SK-N-SH (cell line): ENCODE data around the gene GNA14. TPM values are rescaled to one million over a fixed set of nuclear protein-coding genes. Genes with fewer than 3 reads are reported as not detected.

ENCODE experiments used
- CTCF ChIA-PET: fragments of 300-600, 350-600 bp; formaldehyde crosslinking; extraction: SDS; loops from one replicate; lab custom pipeline; 2021; lab: Yijun Ruan, JAX
- POLR2A ChIA-PET: fragments of 350-600 bp; sonication (Branson Sonifier 250); formaldehyde crosslinking; extraction: SDS; loops from one replicate; lab custom pipeline; 2020; ENCODE audit warnings: antibody characterized with exemption, inconsistent platforms; lab: Yijun Ruan, JAX
- DNase-seq: peaks from one replicate; pipeline ENCODE4 v3.0.0; 2012
- H2AFZ ChIP-seq: fragments of 200-600 bp; sonication (generic); 2 replicates; pipeline ENCODE4 v1.8.1; 2016; ENCODE audit warnings: antibody characterized with exemption, mild to moderate bottlenecking, low read depth
- H3F3A ChIP-seq: fragments of 200-600 bp; sonication (generic); replicated peaks from 2 replicates; pipeline ENCODE3; 2016; ENCODE audit warnings: antibody characterized with exemption, mild to moderate bottlenecking; ENCODE audit not compliant: insufficient read depth
- H3K27ac ChIP-seq, 2 experiments: fragments of 200-500 bp in 1 of 2; fragments of 200-600 bp in 1 of 2; sonication (Bioruptor generic) in 1 of 2; sonication (generic), shearing (Covaris generic) in 1 of 2; 2 replicates each; pipeline versions ENCODE4 v1.5.1 to v1.6.1; 2014 to 2016; ENCODE audit warnings: low read depth in 2 of 2, inconsistent platforms in 1 of 2, low read length in 1 of 2, mild to moderate bottlenecking in 1 of 2, mixed read lengths in 1 of 2
- H3K27me3 ChIP-seq: fragments of 200-600 bp; sonication (generic), shearing (Covaris generic); 2 replicates; pipeline ENCODE4 v1.6.1; 2016; ENCODE audit warnings: mixed run types; ENCODE audit not compliant: insufficient read depth
- H3K36me3 ChIP-seq, 2 experiments: fragments of 200-500 bp in 1 of 2; fragments of 200-600 bp in 1 of 2; sonication (Bioruptor generic) in 1 of 2; sonication (generic) in 1 of 2; replicated peaks in 1 of 2; 2 replicates each; pipeline versions ENCODE3 to v1.5.1; 2014 to 2016; ENCODE audit warnings: low read length in 1 of 2, mild to moderate bottlenecking in 1 of 2; ENCODE audit not compliant: insufficient read depth in 2 of 2, control insufficient read depth in 1 of 2
- H3K4me1 ChIP-seq, 2 experiments: fragments of 200-500 bp in 1 of 2; fragments of 200-600 bp in 1 of 2; sonication (Bioruptor generic) in 1 of 2; sonication (generic), shearing (Covaris generic) in 1 of 2; 2 replicates each; pipeline versions ENCODE4 v1.5.1 to v1.6.1; 2014 to 2016; ENCODE audit warnings: low read depth in 1 of 2, low read length in 1 of 2, mixed run types in 1 of 2; ENCODE audit not compliant: insufficient read depth in 2 of 2, control insufficient read depth in 1 of 2
- H3K4me2 ChIP-seq: fragments of 200-600 bp; sonication (generic), shearing (Covaris generic); 2 replicates; pipeline ENCODE4 v1.6.1; 2017; ENCODE audit warnings: mixed run types
- H3K4me3 ChIP-seq, 2 experiments: fragments of 200-500 bp in 1 of 2; fragments of 200-600 bp in 1 of 2; sonication (Bioruptor generic) in 1 of 2; sonication (generic), shearing (Covaris generic) in 1 of 2; 2 replicates each; pipeline versions ENCODE4 v1.5.1 to v1.8.1; 2014 to 2016; ENCODE audit warnings: low read depth in 2 of 2, inconsistent platforms in 1 of 2, low read length in 1 of 2, mild to moderate bottlenecking in 1 of 2, mixed read lengths in 1 of 2, moderate library complexity in 1 of 2
- H3K79me2 ChIP-seq: fragments of 200-600 bp; sonication (generic); 2 replicates; pipeline ENCODE4 v1.8.1; 2017; ENCODE audit warnings: mild to moderate bottlenecking; ENCODE audit not compliant: insufficient read depth
- H3K9ac ChIP-seq: fragments of 200-600 bp; sonication (generic); 2 replicates; pipeline ENCODE4 v1.6.1; 2017; ENCODE audit warnings: mixed run types
- H3K9me2 ChIP-seq: fragments of 200-600 bp; sonication (generic); 2 replicates; pipeline ENCODE4 v1.6.1; 2017; ENCODE audit warnings: mixed run types
- H3K9me3 ChIP-seq: fragments of 200-600 bp; sonication (generic); 2 replicates; pipeline ENCODE4 v1.6.1; 2017; ENCODE audit warnings: mixed run types, mild to moderate bottlenecking, moderate library complexity
- H4K20me1 ChIP-seq: fragments of 200-600 bp; sonication (generic); 2 replicates; pipeline ENCODE4 v1.6.1; 2017; ENCODE audit warnings: mild to moderate bottlenecking, mixed run types; ENCODE audit not compliant: insufficient read depth
- ELF1 ChIP-seq: IDR thresholded peaks from 2 replicates; pipeline ENCODE4 v1.4.0; 2012
- EP300 ChIP-seq, 2 experiments: IDR thresholded peaks; 2 replicates each; pipeline versions ENCODE4 v1.4.0 to v1.6.1; 2012; ENCODE audit warnings: borderline replicate concordance in 1 of 2, low read depth in 1 of 2, low read length in 1 of 2
- EZH2phosphoT487 ChIP-seq: fragments of 200-600 bp; sonication (generic); IDR thresholded peaks from 2 replicates; pipeline ENCODE4 v1.6.1; 2017; ENCODE audit warnings: low read depth, mixed run types, mild to moderate bottlenecking, antibody characterized with exemption, moderate library complexity, borderline replicate concordance
- FOXM1 ChIP-seq: IDR thresholded peaks from 2 replicates; pipeline ENCODE4 v1.4.0; 2012; ENCODE audit warnings: low read depth, mild to moderate bottlenecking
- IRF3 ChIP-seq: fragments of 150-350 bp; IDR thresholded peaks from 2 replicates; pipeline ENCODE4 v1.6.1; 2016; ENCODE audit warnings: mild to moderate bottlenecking, low read depth, low read length
- JUND ChIP-seq: IDR thresholded peaks from 2 replicates; pipeline ENCODE4 v1.4.0; 2012
- MAX ChIP-seq: IDR thresholded peaks from 2 replicates; pipeline ENCODE4 v1.4.0; 2012; ENCODE audit warnings: low read depth
- PBX3 ChIP-seq: IDR thresholded peaks from 2 replicates; pipeline ENCODE4; 2012
- RCOR1 ChIP-seq: fragments of 150-350 bp; IDR thresholded peaks from 2 replicates; pipeline ENCODE4 v1.6.1; 2017; ENCODE audit warnings: antibody characterized with exemption, low read length
- TCF12 ChIP-seq: IDR thresholded peaks from 2 replicates; pipeline ENCODE4 v1.4.0; 2012
- USF2 ChIP-seq: fragments of 150-350 bp; IDR thresholded peaks from 2 replicates; pipeline ENCODE4 v1.6.1; 2017; ENCODE audit warnings: antibody characterized with exemption, low read length, low read depth, borderline replicate concordance
- WGBS: methylation state at CpG from one replicate; pipeline ENCODE4 v1.1.6; 2017; ENCODE audit warnings: low lambda C conversion rate; 5-methylcytosine and 5-hydroxymethylcytosine counted together
- polyA plus RNA-seq, 3 experiments: library from polyadenylated mRNA; depleted of rRNA; stranded (reverse); fragments of >200 nt; gene quantifications; 2 replicates each; pipeline ENCODE4 v1.2.3, GENCODE V29; 2012

GNA14 gene
- polyA plus RNA-seq, 1 of the 3 experiments (the other 2 are of a cell fraction): 0.15 TPM

- POLR2A ChIA-PET: no interaction called here
- H3K79me2 ChIP-seq: no peaks in the 10 kb centered on the region
- DNase-seq: no peak
- no peaks in the 10 kb centered on the region for H3K9me2 ChIP-seq
- H3K4me2 ChIP-seq: no peak overlapping the region
- no peaks in the 10 kb centered on the region for H3K9me3 ChIP-seq
- no peaks in the 10 kb centered on the region for H3F3A ChIP-seq
- TF ChIP-seq EZH2phosphoT487 (no peak), TCF12 (peak; percentile 33; the same call in 1 of the 2 replicates), IRF3 (no peak), FOXM1 (no peak), PBX3 (no peak), ELF1 (no peak), RCOR1 (no peak), USF2 (no peak), MAX (no peak)
- H2AFZ ChIP-seq: no peak overlapping the region
- WGBS: 76% methylated on average over 4 of the region's 4 CpGs
- CTCF ChIA-PET: no interaction called here
- peaks cover 16 to 24% of the 10 kb centered on the region in 2 experiments for H3K36me3 ChIP-seq
- H3K27me3 ChIP-seq: no peaks in the 10 kb centered on the region
- H3K4me1 ChIP-seq: no peaks in the 10 kb centered on the region; a peak in 1 of 4 replicates
- H3K4me3 ChIP-seq: no peak overlapping the region
- H3K9ac ChIP-seq: no peak overlapping the region
- no peak overlapping the region for H3K27ac ChIP-seq
- H4K20me1 ChIP-seq: no peaks in the 10 kb centered on the region
Observed at GRCh38 chr9:77403239-77403638, 244.9 kb downstream of the GNA14 start.

- H3K27ac ChIP-seq: peak overlapping the region in 1 of 2 experiments; percentile 34; a peak in 1 of 4 replicates
- H3K9me2 ChIP-seq: no peaks in the 10 kb centered on the region
- TF ChIP-seq JUND (0 out of 2 replicates have a peak, but pooled peaks have one; percentile 2), EP300 (IDR thresholded peaks at IDR 0.05; ENCODE audit: borderline replicate concordance in 1 of 2, low read depth in 1 of 2, low read length in 1 of 2) (no peak)
- no peaks in the 10 kb centered on the region for H3K9me3 ChIP-seq
- H3K27me3 ChIP-seq: no peaks in the 10 kb centered on the region
- peaks cover 7 to 16% of the 10 kb centered on the region in 2 experiments for H3K36me3 ChIP-seq
- H3K9ac ChIP-seq: no peak overlapping the region
- no peak overlapping the region; the same call in 1 of the 2 replicates for H3K4me2 ChIP-seq
- ChIA-PET POLR2A (no interaction called here), CTCF (no interaction called here)
- H4K20me1 ChIP-seq: no peaks in the 10 kb centered on the region
- no peaks in the 10 kb centered on the region; a peak in 1 of 4 replicates for H3K4me1 ChIP-seq
- 0 out of 2 replicates have a peak overlapping the region, but pooled peaks have one; percentile 6 for H2AFZ ChIP-seq
- WGBS: 38% methylated on average over 2 of the region's 2 CpGs
- no peak for DNase-seq
- no peaks in the 10 kb centered on the region for H3K79me2 ChIP-seq
- no peaks in the 10 kb centered on the region for H3F3A ChIP-seq
- H3K4me3 ChIP-seq: no peak overlapping the region
Observed at GRCh38 chr9:77402286-77402685, 245.8 kb downstream of the GNA14 start.
